Loucy (cell line): ENCODE results near the gene N4BP2L2.

Experiments
- H2AFZ ChIP-seq: fragments of 200-600 bp; sonication (generic); 2 replicates; pipeline ENCODE4 v1.6.0; 2016; ENCODE audit warnings: antibody characterized with exemption, mild to moderate bottlenecking, low read length, moderate library complexity
- H3F3A ChIP-seq: fragments of 200-600 bp; 2 replicates; pipeline ENCODE4 v1.6.0; 2016; ENCODE audit warnings: antibody characterized with exemption, low read depth, mild to moderate bottlenecking
- H3K27me3 ChIP-seq: fragments of 200-600 bp; sonication (generic); 2 replicates; pipeline ENCODE4 v1.6.1; 2014; ENCODE audit warnings: low read length, mild to moderate bottlenecking; ENCODE audit not compliant: insufficient read depth, poor library complexity, severe bottlenecking
- H3K36me3 ChIP-seq: fragments of 200-600 bp; sonication (generic); 2 replicates; pipeline ENCODE4 v1.6.1; 2016; ENCODE audit warnings: low read length; ENCODE audit not compliant: insufficient read depth
- H3K4me1 ChIP-seq: fragments of 200-600 bp; sonication (generic); 2 replicates; pipeline ENCODE4 v1.5.1; 2014; ENCODE audit warnings: low read length, mild to moderate bottlenecking; ENCODE audit not compliant: insufficient read depth, poor library complexity, severe bottlenecking
- H3K4me2 ChIP-seq: fragments of 200-600 bp; sonication (generic); 2 replicates; pipeline ENCODE4 v1.6.0; 2014; ENCODE audit warnings: antibody characterized with exemption, low read length, low read depth, mild to moderate bottlenecking; ENCODE audit not compliant: poor library complexity, severe bottlenecking
- H3K4me3 ChIP-seq: fragments of 200-600 bp; sonication (generic); 2 replicates; pipeline ENCODE4 v1.5.1; 2014; ENCODE audit warnings: low read length, mild to moderate bottlenecking, mixed read lengths; ENCODE audit not compliant: poor library complexity, severe bottlenecking
- H3K79me2 ChIP-seq: fragments of 200-600 bp; sonication (generic); 2 replicates; pipeline ENCODE4 v1.6.1; 2014; ENCODE audit warnings: low read length; ENCODE audit not compliant: insufficient read depth
- H3K9ac ChIP-seq: fragments of 200-600 bp; sonication (generic); 2 replicates; pipeline ENCODE4 v1.6.0; 2014; ENCODE audit warnings: mild to moderate bottlenecking, low read depth, low read length, moderate library complexity; ENCODE audit not compliant: poor library complexity, severe bottlenecking
- H3K9me2 ChIP-seq: fragments of 200-600 bp; sonication (generic); replicated peaks from 2 replicates; pipeline ENCODE4 v1.6.1; 2016; ENCODE audit warnings: low read depth, low read length, mixed read lengths
- H3K9me3 ChIP-seq: fragments of 200-600 bp; sonication (generic); 2 replicates; pipeline ENCODE4 v1.6.1; 2014; ENCODE audit warnings: mild to moderate bottlenecking, antibody characterized with exemption, low read length, low read depth; ENCODE audit not compliant: insufficient read depth
- H4K20me1 ChIP-seq: fragments of 200-600 bp; sonication (generic); 2 replicates; pipeline ENCODE4 v1.6.0; 2014; ENCODE audit warnings: antibody characterized with exemption, low read length, mild to moderate bottlenecking; ENCODE audit not compliant: insufficient read depth, poor library complexity, severe bottlenecking
- CTCF ChIP-seq: fragments of 200-600 bp; sonication (generic); conservative IDR thresholded peaks from 2 replicates; pipeline ENCODE4 v1.5.1; 2014; ENCODE audit warnings: mild to moderate bottlenecking, antibody characterized with exemption, low read length
- EZH2phosphoT487 ChIP-seq: fragments of 200-600 bp; IDR thresholded peaks from 2 replicates; pipeline ENCODE4 v1.6.1; 2018; ENCODE audit warnings: antibody characterized with exemption, mild to moderate bottlenecking, moderate library complexity, borderline replicate concordance

The N4BP2L2 gene

GRCh38 chr13:32383836-32384618 lies 154.6 kb downstream of the N4BP2L2 start:
- Histone ChIP-seq H3F3A (no peaks in the 10 kb centered on the region), H3K9ac (no peak overlapping the region), H3K4me2 (no peak overlapping the region), H3K79me2 (no peaks in the 10 kb centered on the region), H3K9me3 (no peaks in the 10 kb centered on the region), H3K4me3 (no peak overlapping the region), H2AFZ (no peak overlapping the region), H3K9me2 (no peaks in the 10 kb centered on the region), H3K36me3 (peaks cover 58% of the 10 kb centered on the region; the same call in 1 of the 2 replicates), H3K27me3 (no peaks in the 10 kb centered on the region), H3K4me1 (peaks cover 2% of the 10 kb centered on the region), H4K20me1 (no peaks in the 10 kb centered on the region)
- TF ChIP-seq EZH2phosphoT487 (no peak), CTCF (no peak)
